WTC11 (cell line): Measurements from ENCODE around the gene TUSC2. TPM values are rescaled to one million over a fixed set of nuclear protein-coding genes. Genes with fewer than 3 reads are reported as not detected.

Experiments
- ATAC-seq: fragments of 200-7000 bp; cut with Tn5 transposase; 2 replicates; pipeline ENCODE4 v1.10.0; 2021; ENCODE audit warnings: mild to moderate bottlenecking, moderate library complexity
- CTCF ChIA-PET: fragments of 300-600 bp; sonication (Branson Sonifier 250); formaldehyde crosslinking; loops from one replicate; lab custom pipeline; 2021; ENCODE audit warnings: antibody characterized with exemption; lab: Charles Lee
- POLR2A ChIA-PET: fragments of 350-600 bp; sonication (Branson Sonifier 250); formaldehyde crosslinking; loops from one replicate; lab custom pipeline; 2021; ENCODE audit warnings: antibody characterized with exemption; lab: Charles Lee
- DNase-seq: peaks from one replicate; pipeline ENCODE4 v3.0.0; 2021; ENCODE audit warnings: low spot score
- H3K27ac Mint-ChIP-seq: 2 replicates; pipeline ENCODE4 v1.8.0; 2021; ENCODE audit warnings: mixed read lengths
- H3K27me3 Mint-ChIP-seq: 2 replicates; pipeline ENCODE4 v1.8.0; 2021; ENCODE audit warnings: low read depth, mild to moderate bottlenecking, moderate library complexity, mixed read lengths
- H3K36me3 Mint-ChIP-seq: 2 replicates; pipeline ENCODE4 v1.8.0; 2021; ENCODE audit warnings: mixed read lengths
- H3K4me1 Mint-ChIP-seq: 2 replicates; pipeline ENCODE4 v1.8.0; 2022; ENCODE audit warnings: mixed read lengths
- H3K4me3 Mint-ChIP-seq: 2 replicates; pipeline ENCODE4 v1.8.0; 2021; ENCODE audit warnings: mild to moderate bottlenecking, moderate library complexity, mixed read lengths
- H3K9me3 Mint-ChIP-seq: 2 replicates; pipeline ENCODE4 v1.8.0; 2021; ENCODE audit warnings: mixed read lengths
- AR ChIP-seq: fragments of 250-450 bp; sonication (Bioruptor Pico); IDR thresholded peaks from 2 replicates; pipeline ENCODE4 v1.9.0; 2021; ENCODE audit warnings: mild to moderate bottlenecking
- ARID4B ChIP-seq: sonication (generic); formaldehyde crosslinking; IDR thresholded peaks from 2 replicates; pipeline ENCODE4 v1.8.0; 2023; ENCODE audit warnings: missing genetic modification reagents, mild to moderate bottlenecking, borderline replicate concordance
- CBFB ChIP-seq: sonication (generic); formaldehyde crosslinking; IDR thresholded peaks from 2 replicates; pipeline ENCODE4 v1.8.1; 2022; ENCODE audit warnings: mild to moderate bottlenecking, low read depth, missing genetic modification reagents
- CTCF ChIP-seq: fragments of 200-600 bp; IDR thresholded peaks from 2 replicates; pipeline ENCODE4 v1.8.0; 2022; ENCODE audit warnings: antibody characterized with exemption
- E2F5 ChIP-seq: sonication (generic); formaldehyde crosslinking; IDR thresholded peaks from 2 replicates; pipeline ENCODE4 v1.8.1; 2022; ENCODE audit warnings: mild to moderate bottlenecking, moderate library complexity, missing genetic modification reagents
- ESRRA ChIP-seq: sonication (generic); formaldehyde crosslinking; IDR thresholded peaks from 2 replicates; pipeline ENCODE4 v1.8.1; 2022; ENCODE audit warnings: mild to moderate bottlenecking, missing genetic modification reagents, borderline replicate concordance
- GABPB1 ChIP-seq: sonication (generic); formaldehyde crosslinking; IDR thresholded peaks from 2 replicates; pipeline ENCODE4 v1.8.1; 2023; ENCODE audit warnings: mild to moderate bottlenecking, missing genetic modification reagents
- GTF2I ChIP-seq: fragments of 250-450 bp; sonication (Bioruptor Pico); conservative IDR thresholded peaks from 2 replicates; pipeline ENCODE4 v1.4.0; 2021; ENCODE audit warnings: mild to moderate bottlenecking
- HMGXB4 ChIP-seq: sonication (generic); formaldehyde crosslinking; IDR thresholded peaks from 2 replicates; pipeline ENCODE4 v1.8.1; 2023; ENCODE audit warnings: mild to moderate bottlenecking, moderate library complexity, missing genetic modification reagents
- NR2C2 ChIP-seq: sonication (generic); formaldehyde crosslinking; IDR thresholded peaks from 2 replicates; pipeline ENCODE4 v1.8.0; 2022; ENCODE audit warnings: mild to moderate bottlenecking, missing genetic modification reagents
- PREB ChIP-seq: sonication (generic); formaldehyde crosslinking; IDR thresholded peaks from 2 replicates; pipeline ENCODE4 v1.8.1; 2022; ENCODE audit warnings: mild to moderate bottlenecking, missing genetic modification reagents, moderate library complexity, borderline replicate concordance
- PRRX2 ChIP-seq: fragments of 250-450 bp; sonication (Bioruptor Pico); IDR thresholded peaks from 2 replicates; pipeline ENCODE4 v1.8.0; 2021; ENCODE audit warnings: mild to moderate bottlenecking
- SOX15 ChIP-seq: fragments of 250-450 bp; sonication (Bioruptor Pico); IDR thresholded peaks from 2 replicates; pipeline ENCODE4 v1.9.0; 2021; ENCODE audit warnings: mild to moderate bottlenecking
- USF2 ChIP-seq: sonication (generic); formaldehyde crosslinking; IDR thresholded peaks from 2 replicates; pipeline ENCODE4 v1.8.1; 2023; ENCODE audit warnings: mild to moderate bottlenecking, missing genetic modification reagents, moderate library complexity
- ZNF532 ChIP-seq: fragments of 250-450 bp; sonication (Bioruptor Pico); IDR thresholded peaks from 2 replicates; pipeline ENCODE4 v1.9.0; 2021; ENCODE audit warnings: mild to moderate bottlenecking, borderline replicate concordance
- total RNA-seq: library from RNA; stranded (reverse); gene quantifications from 3 replicates; pipeline ENCODE4 v1.2.3, GENCODE V29; 2021

TUSC2 gene
- total RNA-seq, 1 experiment from 2014 or later: 41.1 TPM

GRCh38 chr3:50324351-50325112, 3.5 kb downstream of the TUSC2 start (continued):
- 0 out of 2 replicates have a peak, but pooled peaks have one; percentile 34 for TF ChIP-seq ARID4B (CRISPR knock-in tag)
- TF ChIP-seq E2F5 (CRISPR knock-in tag): no peak
- 0 out of 2 replicates have a peak, but pooled peaks have one; percentile 28 for TF ChIP-seq HMGXB4
- TF ChIP-seq CTCF: peak; percentile 91
- TF ChIP-seq GTF2I (CRISPR knock-in tag): no peak
- TF ChIP-seq, all 79 proteins: peak for 6

- POLR2A ChIA-PET: no interaction called here
- Mint-ChIP-seq H3K4me1 (peaks cover 44% of the 10 kb centered on the region), H3K27ac (peak overlapping the region; percentile 70; the same call in 1 of the 2 replicates), H3K4me3 (no peak overlapping the region), H3K36me3 (peaks cover 20% of the 10 kb centered on the region), H3K9me3 (no peaks in the 10 kb centered on the region), H3K27me3 (no peaks in the 10 kb centered on the region)
- ATAC-seq (no peak), DNase-seq (no peak)
- CTCF ChIA-PET: interaction anchor here (0.5 to 5.5 kb wide), 12 partner anchors 13 to 288 kb away, joined by 3 to 95 read pairs (median 6); partner anchors contain the start of genes CISH, HYAL1, HYAL3 and IFRD2
- TF ChIP-seq CBFB (CRISPR knock-in tag) (no peak), AR (CRISPR knock-in tag) (no peak), PREB (CRISPR knock-in tag) (no peak), ZNF532 (CRISPR knock-in tag) (no peak), USF2 (CRISPR knock-in tag) (no peak), PRRX2 (CRISPR knock-in tag) (no peak), SOX15 (CRISPR knock-in tag) (no peak), GABPB1 (CRISPR knock-in tag) (no peak), NR2C2 (CRISPR knock-in tag) (no peak), ESRRA (CRISPR knock-in tag) (no peak)
Observed at GRCh38 chr3:50323614-50324199, 4.3 kb downstream of the TUSC2 start.
